Suppressor macrophage treated with lipopolysaccharide for 4 hours (primary cell): ENCODE results near the gene PRKCE.
"Not testable (repeated sequence)": the region's sequence is repeated elsewhere in the genome, so short reads cannot be mapped to it uniquely, and the experiment has no call there.

ENCODE experiments used
- DNase-seq: peaks from one replicate; pipeline ENCODE4 v3.0.0-alpha.2; 2020

PRKCE gene

DNA sequence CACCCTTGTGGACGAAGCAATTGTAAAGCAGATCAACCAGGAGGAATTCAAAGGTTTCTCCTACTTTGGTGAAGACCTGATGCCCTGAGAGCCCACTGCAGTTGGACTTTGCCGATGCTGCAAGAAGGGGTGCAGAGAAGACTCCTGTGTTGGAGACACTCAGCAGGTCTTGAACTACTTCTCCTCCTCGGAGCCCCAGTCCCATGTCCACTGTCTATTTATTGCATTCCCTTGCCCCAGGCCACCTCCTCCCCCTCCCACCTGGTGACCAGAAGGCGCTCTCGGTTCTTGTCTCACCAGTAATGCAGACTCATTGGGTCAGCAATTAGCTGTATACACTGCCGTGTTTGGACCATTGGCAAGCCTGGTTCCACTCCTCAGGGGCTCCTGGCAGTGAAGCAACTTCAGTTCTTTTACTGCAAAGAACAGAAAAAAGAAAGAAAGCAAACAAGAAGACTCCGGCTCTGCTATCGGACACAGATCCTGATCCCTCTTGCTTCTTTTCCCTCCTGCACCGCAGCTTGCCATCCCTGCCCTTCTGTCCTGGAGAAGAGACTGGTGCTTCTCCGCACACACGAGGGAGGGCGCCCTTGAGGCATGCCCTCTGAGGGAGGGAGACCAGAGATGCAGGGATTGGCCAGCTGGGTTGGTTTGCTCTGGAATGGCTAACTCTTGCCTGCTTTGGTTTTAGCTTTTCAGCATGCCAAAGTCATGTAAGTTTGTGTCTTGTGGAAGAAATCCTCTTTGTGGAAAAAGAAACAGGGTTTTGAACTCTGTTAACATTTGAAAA lies 533.5 kb downstream of the PRKCE start:
- peak; percentile 17 for DNase-seq

DNA sequence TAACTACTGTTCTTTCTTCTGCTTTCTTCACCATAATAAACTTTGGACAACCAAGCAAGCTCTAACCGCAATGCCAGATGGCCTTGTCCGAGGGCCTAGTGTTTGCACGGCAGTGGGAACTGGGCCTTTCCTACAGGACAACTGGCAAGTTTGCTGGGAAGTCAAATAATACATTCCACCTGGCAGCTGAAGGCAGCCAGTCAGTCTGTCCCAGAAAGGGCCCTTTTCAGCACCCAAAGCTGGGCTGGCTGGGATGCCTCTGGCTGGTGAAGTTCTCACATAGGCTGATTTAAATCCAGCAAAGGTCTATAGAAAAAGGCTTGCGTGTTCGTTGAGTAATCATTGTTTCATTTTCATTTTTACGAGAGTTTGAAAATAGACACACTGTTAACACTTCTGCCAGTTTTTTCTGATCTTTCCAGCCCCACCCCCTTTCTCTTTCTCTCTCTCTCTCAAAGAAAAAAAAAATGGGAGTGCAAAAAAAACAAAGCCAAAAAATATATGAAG lies 535.7 kb downstream of the PRKCE start:
- peak; percentile 78 for DNase-seq

DNA sequence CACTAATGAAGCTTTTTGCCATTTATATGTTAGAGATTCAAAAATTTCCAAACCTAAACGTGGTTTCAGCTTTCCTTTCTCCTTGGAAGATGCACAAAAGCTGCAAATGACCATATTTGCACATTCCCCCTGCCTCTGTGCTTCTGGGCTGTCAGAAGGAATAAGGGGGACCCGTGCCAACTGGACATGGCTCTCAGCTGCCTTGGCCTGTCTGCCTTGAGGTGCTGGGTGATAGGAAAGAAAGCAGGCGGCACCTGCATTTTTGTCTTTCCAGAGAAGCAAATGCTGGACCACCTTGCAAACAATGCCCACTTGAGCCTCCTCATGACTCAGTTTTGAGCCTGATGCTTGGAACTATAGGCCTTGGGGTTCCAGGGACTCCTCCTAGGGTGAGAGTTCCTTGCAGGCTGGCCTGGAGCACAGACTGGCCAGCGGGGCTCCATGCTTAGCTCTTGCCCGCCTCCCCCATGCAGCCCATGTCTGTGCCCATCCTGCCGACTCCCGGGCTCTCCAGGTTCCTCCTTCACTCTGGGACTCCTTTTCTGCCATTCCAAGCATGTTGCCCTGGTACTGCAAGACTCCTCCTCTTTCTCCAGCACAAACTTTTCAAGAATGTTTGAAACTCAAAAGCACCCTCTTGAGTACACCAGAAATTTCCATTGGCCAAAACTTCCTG lies 536.7 kb downstream of the PRKCE start:
- no peak for DNase-seq

DNA sequence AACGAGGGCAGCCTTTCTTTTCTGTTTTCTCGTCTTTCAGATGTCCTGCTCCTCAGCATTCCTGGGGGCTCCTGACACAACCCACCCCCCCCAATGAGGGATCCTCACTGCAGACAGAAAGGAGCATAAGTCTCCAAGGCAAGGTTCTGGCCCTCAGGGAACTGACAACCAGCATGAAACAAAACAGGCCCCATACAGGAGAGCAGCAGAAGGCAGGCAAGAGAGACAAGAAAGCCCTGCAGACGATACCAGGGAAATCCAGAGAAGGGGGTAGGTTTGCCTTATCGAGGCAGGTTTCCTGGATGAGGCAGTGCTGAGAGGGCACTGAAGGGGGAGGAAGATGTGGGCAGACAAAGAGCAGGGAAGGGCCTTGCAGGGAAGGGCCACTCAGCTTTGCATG lies 541.9 kb downstream of the PRKCE start:
- no peak for DNase-seq

DNA sequence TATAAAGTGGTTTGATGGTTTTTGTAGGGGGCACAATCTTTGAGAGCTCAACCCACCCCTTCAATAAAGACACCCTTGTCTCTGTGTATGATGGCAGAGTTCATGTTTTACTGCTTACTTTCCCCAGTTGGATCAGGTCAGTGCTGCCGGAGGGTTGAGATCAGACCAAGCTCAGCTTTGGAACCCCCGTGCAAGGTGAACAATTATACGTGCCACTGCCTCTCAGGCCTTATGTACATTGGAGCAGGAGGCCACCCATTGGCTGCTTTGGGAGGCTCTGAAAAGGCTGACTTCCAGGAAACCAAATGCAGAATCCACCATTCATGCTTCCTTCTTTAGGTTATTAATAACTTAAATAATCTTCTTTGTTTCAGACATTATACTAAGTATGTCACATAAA lies 542.4 kb downstream of the PRKCE start:
- DNase-seq = no peak

DNA sequence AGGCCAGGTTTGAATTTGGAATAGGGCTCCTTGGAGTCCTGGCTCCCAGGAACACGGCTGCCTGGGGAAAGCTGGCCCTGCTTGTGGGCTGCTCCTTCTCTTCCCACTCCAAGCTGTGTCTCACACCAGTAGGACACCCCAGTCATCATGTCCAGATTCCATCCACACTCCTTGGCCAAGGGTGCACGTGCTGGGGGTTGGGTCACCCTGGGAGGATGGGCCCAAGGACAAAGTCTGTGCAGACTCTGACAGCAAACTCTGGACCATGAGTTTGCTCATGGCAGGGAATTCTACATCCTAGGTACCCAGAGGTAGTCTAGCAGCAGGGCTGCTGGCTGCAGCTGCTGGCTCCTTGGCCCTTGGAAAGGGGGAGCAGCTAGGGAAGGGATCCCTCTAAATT lies 543.4 kb downstream of the PRKCE start:
- no peak for DNase-seq

DNA sequence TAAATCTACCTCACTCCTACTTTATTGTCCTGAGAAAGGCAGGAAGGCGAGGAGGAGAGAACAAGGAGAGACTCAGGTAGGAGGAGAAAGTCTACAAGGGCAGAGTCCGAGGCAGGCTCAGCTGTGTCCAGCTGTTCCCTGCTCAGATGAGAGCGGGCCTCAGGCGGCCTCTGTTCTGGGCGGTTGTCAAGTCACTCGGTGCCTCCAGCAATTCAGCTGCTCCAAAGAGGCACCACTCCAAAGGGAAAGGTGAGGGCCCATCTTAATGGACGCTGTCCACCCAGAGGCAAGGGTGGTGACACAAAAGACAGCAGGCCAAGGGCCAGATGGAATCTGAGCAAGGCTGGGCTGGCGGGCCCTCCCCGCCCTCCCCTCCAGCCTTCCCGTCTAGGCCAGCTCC lies 544.3 kb downstream of the PRKCE start:
- DNase-seq = no peak

DNA sequence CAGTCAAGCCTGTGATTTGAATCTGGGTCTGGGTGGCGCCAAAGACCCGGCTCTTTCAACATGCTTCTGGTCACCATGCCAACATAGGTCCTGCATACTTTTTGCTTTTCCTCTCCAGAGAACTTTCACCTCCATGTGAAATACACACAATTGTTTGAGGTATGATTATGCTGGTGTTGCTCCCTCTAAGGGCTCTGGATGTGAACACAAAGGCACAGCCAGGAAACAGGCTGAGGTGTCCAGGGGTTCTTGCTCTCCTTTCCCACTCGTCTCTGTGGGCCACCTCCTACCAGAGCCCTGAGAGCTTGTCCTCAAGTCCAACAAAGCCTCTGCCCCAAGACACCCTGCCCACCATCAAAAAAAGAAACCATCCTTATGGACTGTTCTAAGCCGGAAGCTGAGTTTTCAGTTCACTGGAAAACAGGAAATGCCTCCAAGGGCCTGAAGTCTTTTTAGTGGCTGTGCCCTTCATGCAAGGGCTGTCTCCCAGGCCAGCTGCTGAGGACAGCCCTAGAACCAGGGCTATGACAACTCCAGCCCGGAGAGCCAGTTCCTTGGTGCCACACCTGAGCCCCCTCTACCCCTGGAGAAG lies 545.5 kb downstream of the PRKCE start:
- no peak for DNase-seq

DNA sequence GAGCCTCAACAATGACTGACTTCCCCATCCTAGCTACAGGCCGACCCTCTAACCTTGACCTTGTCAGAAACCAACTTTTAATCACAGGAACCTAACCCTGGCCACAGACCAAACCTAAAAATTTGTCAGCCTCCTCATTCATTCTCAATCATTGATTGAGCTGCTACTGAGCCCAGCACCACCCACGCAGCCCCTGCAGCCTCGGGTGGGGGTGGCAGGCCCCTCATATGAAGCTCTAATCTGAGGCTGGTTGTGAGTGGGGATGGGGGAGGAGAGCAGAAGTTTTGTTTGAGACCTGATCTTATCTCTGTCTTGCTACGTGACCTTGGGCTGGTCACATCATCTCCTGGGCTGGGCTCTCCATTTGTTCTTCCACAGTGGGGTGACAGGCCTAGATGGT lies 546.2 kb downstream of the PRKCE start:
- DNase-seq = no peak

DNA sequence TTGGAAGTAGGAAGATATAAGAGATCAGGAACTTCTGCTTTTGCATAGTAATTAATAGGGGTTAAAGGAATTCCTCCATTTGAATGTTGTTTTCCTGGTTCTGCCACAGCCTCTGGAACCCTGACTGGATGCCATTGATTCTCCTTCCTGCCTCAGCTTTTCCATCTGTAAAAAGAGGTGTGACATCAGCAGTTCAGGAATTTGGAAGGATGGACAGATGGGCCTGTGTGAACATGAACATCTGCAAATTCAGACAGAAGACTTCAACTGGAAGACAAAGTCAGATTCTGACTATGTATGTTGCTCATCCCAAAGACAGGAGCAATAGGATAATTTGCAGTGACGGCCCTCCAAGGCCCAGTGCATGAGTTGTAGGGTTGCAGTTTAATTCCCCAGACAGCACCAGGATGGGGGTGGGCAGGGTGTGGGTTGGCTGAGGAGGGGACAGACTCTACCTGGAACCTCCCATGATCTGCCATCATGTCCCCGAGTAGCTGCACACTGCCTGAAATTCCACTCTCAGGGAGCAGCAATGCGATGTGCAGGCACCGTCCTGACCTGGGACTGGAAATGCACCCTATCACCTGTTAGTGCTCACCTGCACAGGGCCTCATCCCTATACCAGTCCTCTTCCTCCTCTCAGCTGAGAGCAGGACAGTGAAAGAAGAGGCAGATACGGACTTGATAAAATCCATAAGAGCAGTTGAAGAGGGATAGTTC lies 546.8 kb downstream of the PRKCE start:
- no peak for DNase-seq

DNA sequence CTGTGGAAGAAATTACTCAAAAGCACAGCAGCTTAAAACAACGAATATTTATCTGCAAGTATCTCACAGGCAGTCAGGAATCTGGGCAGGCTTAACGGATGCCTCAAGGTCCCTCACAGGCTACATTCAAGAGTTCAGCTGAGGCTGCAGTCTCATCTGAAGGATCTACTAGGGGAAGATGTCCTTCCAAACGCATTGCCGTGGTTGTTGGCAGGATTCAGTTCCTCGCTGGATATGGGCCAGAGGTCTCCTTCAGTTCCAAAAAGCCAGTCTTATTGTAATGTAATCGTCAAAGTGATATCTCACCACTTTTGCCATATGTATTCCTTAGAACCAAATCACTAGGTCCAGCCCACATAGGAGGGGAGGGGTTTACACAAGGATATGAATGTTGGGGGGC lies 547.5 kb downstream of the PRKCE start:
- DNase-seq = no peak

DNA sequence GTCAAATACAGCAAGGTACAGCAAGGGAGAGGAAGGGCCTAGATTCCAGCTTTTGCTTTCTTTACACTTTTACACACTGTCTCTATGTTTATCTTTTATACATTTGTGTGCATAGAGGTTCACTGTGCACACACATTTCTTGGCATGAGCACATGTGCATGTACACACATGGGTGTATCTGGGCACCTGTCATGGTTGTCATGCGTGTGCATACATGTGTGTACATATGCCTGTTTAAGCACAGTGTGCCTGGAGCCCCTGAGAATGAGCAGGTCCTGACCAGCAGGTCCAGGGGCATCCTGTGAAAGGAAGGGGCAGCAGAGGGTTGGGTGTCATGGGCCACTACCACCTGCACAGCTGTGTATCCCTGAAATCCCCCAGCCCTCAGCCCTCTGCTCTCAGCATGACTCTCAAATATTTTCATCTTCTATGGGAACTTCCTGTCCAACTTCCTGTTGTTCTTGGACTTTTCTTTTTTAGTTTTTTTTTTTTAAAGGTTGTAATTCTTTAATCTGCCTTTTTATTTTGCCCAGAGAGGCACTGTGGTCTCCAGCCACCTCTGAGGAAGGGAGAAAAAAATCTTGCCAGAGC lies 548.7 kb downstream of the PRKCE start:
- DNase-seq = no peak

DNA sequence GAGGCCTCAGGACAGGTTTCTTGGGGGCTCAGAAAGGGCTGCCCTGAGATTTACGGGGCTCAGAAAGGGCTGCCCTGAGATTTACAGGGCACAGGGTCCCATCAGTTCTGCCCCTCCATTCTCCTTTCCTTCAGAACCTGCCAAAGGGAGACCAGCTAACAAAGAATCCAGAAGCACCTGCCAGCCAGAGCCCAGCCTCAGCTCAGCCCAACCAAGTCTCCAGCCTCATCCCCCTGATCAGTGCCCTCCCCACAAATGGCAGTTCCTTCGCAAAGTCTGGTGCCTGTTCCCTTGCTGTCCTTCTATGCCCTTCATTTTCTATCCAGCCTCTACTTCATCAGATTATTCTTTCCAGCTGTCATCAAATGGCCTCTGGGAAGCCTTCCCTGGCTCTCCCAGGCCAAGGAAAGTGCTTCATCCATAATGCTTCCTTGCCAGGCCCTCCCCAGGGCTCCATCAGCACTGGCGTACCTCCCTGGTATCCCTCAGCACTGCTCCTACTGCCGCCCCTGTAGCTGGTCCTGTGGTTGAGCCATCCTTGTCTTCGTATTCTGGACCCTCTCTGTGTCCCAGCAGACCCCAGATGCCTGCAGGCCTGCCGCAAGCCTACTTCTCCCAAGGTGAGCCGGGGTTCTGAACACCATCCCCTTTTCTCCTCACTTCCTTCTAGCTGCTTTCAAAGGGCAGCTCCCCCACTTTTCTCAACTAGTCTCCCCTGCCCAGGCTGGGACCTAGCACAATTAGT lies 549.6 kb downstream of the PRKCE start:
- no peak for DNase-seq

DNA sequence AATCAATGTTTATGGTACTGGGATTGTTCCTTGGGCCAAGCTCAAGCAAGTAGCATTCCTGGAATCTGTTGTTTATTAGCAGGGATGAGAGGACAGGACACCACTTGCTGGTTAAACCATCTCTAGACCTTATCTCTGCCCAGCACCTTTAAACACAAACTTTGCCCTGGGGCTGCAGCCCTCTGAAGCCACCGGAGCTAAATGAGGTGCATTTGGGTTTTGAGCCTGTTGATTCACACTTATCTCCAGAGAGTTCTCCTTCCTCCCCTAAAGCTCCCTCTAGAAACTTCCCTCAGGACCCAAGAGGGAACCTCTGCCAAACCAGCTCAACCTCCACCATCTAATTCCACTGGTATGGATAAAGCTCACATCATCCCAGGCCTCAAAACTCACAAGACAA lies 551.0 kb downstream of the PRKCE start:
- no peak for DNase-seq

DNA sequence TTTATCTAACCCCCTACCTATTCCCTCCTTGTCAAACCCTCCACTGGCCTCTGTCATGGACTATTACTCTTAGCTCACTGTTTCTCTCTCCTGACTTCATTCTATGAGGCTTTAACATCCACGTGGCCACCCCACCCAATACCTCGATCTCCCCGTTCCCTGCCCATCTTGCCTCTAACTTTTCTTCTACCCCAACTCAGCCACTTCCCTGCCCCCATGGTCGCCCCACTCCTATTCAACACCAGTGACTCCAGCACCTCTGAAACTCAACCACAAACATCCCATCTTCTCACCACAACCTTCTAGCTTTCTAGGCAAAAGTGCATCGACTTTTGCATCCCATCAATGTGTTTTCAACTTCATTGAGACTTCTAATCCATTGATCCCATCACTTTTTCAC lies 551.5 kb downstream of the PRKCE start:
- DNase-seq = no peak

DNA sequence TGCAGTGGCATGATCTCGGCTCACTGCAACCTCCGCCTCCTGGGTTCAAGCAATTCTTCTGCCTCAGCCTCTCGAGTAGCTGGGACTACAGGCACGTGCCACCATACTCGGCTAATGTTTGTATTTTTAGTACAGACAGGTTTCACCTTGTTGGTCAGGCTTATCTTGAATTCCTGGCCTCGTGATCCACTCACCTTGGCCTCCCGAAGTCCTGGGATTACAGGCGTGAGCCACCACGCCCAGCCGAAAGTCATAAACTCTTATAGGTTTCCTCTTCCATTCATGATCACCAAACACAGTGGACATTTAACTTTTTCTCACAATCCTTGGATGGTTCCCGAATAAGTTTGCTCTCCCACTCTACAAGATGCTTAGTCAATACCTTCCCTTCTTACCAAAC lies 552.2 kb downstream of the PRKCE start:
- DNase-seq = not testable (repeated sequence)

DNA sequence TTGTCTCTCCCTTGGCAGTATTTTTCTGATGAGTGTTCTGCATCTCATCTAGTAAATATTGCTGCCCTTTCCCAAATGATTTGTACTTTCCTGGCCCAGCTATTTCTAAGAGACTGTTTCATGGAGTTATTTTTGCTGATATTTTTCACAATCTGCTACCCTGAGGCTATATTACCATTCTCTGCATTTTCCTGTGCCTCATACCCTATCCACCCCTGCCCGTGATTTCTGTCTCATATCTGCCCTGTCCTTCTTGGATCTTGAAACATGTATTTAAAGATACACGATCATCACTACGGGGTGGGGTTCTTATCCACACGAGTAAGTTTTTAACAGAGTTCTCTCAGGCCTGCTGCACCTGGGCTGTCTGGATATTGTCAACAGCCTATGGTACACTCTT lies 556.1 kb downstream of the PRKCE start:
- no peak for DNase-seq

DNA sequence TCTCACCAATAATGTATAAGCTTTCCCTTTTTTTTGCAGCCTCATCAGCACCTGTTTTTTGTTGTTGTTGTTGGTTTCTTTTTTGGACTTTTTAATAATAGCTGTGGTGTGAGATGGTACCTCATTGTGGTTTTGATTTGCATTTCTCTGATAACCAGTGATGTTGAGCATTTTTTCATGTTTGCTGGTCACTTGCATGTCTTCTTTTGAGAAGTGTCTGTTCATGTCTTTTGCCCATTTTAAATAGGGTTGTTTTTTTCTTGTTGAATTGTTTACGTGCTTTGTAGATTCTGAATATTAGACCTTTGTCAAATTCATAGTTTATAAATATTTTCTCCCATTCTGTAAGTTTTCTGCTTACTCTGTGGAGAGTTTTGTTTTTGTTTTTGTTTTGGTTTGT lies 557.3 kb downstream of the PRKCE start:
- DNase-seq = no peak

DNA sequence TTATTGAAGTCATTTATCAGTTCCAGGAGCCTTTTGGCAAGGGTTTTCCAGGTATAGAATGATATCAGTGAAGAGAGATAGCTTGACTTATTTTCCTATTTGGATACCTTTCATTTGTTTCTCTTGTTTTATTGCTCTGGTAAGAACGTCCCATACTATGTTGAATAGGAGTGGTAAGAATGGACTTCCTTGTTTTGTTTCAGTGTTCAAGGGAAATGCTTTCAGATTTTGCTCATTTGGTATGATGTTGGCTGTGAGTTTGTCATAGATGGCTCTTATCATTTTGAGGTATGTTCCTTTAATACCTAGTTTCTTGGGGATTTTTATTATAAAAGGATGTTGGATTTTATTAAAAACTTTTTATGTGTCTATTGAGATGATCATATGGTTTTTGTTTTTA lies 558.6 kb downstream of the PRKCE start:
- no peak for DNase-seq

DNA sequence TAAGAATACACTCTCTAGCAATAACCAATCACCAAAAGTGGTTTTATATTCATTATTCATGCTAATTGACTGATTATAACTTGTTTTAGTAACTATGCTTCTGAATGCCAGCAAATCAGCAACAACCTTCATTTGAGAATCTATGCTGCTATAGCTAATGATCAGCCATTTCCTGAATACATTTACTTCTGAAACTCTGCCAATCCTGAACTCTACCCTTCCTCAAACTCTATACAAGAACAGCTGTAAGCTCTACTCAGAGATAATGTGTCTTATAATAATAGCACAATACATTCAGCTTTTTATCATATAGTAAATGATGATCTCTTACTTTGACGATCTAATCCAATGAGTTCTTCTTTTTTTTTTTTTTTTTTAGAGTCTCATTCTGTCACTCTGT lies 560.0 kb downstream of the PRKCE start:
- no peak for DNase-seq

DNA sequence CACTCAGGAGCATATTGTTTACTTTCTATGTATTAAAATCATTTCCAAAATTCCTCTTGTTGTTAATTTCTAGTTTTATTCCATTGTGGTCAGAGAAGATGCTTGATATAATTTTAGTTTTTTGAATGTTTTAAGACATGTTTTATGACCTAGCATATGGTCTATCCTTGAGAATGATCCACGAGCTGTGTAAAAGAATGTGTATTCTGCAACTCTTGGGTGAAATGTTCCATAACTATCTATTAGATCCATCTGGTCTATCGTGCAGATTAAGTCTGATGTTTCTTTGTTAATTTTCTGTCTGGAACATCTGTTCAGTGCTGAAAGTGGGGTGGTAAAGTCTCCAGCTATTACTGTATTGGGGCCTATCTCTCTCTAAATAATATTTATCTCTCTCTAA lies 562.4 kb downstream of the PRKCE start:
- no peak for DNase-seq

DNA sequence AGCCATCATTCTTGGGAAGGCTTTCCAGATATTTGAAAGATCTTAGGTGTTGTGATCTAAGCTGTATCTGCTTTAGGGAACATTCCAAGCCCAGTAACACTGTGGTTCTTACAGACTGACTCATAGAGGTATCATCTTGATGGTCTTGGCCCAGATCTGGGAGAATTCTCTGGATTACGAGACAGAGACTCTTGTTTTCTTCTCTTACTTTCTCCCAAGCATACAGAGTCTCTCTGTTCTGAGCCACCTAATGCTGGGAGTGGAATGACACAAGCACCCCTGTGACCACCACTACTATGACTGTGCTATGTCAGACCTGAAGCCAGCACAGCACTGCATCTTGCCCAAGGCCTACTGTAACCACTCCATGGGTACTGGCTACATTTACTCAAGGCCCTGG lies 564.7 kb downstream of the PRKCE start:
- no peak for DNase-seq
